GM12891 (cell line): Measurements from ENCODE around the gene PRELID3B.

Source experiments
- DNase-seq: peaks from one replicate; pipeline ENCODE4 v3.0.0; 2011; ENCODE audit warnings: low spot score; ENCODE audit not compliant: insufficient read length
- FAIRE-seq: peaks from 2 replicates; lab custom pipeline; 2011; peaks lifted over from hg19 to GRCh38; lab: Jason Lieb, UNC
- PAX5 ChIP-seq: IDR thresholded peaks from 2 replicates; pipeline ENCODE4 v1.6.1; 2011; ENCODE audit warnings: low read length, moderate library complexity, mild to moderate bottlenecking; ENCODE audit not compliant: insufficient read depth, severe bottlenecking
- POLR2A ChIP-seq: IDR thresholded peaks from 2 replicates; pipeline ENCODE4 v1.6.1; 2011; ENCODE audit warnings: low read depth, low read length, control low read depth
- POLR2AphosphoS5 ChIP-seq: IDR thresholded peaks from 2 replicates; pipeline ENCODE4 v1.6.1; 2011; ENCODE audit warnings: low read depth, low read length, control low read depth
- POU2F2 ChIP-seq: IDR thresholded peaks from 2 replicates; pipeline ENCODE4 v1.6.1; 2011; ENCODE audit warnings: low read depth, mild to moderate bottlenecking, control low read depth, low read length, moderate library complexity
- SPI1 ChIP-seq: IDR thresholded peaks from 2 replicates; pipeline ENCODE4 v1.6.1; 2011; ENCODE audit warnings: low read depth, low read length, control low read depth
- TAF1 ChIP-seq: IDR thresholded peaks from 2 replicates; pipeline ENCODE4 v1.6.1; 2011; ENCODE audit warnings: low read depth, low read length, control low read depth

The PRELID3B gene

GRCh38 chr20:59075934-59076508 lies 33.4 kb upstream of the PRELID3B start:
- no peak for DNase-seq
- FAIRE-seq, result no peak

GRCh38 chr20:59074456-59074855 lies 31.9 kb upstream of the PRELID3B start:
- DNase-seq (no peak), FAIRE-seq (no peak)
- no peak for TF ChIP-seq POLR2A
- no peak for TF ChIP-seq PAX5

More at GRCh38 chr20:59075934-59076508, 33.4 kb upstream of the PRELID3B start:
- TF ChIP-seq SPI1 (no peak), POLR2A (no peak), POU2F2 (no peak), PAX5 (no peak), TAF1 (no peak), POLR2AphosphoS5 (no peak)

- no peak for TF ChIP-seq POLR2A
- TF ChIP-seq POLR2AphosphoS5, result no peak
- TF ChIP-seq SPI1, result no peak
- no peak for TF ChIP-seq PAX5
- no peak for FAIRE-seq
These were observed 31.0 kb upstream of the PRELID3B start for GRCh38 chr20:59073582-59073981.

GRCh38 chr20:59071216-59071615 lies 28.6 kb upstream of the PRELID3B start:
- no peak for FAIRE-seq

More at GRCh38 chr20:59073582-59073981, 31.0 kb upstream of the PRELID3B start:
- no peak for DNase-seq

GRCh38 chr20:59069026-59069425 lies 26.4 kb upstream of the PRELID3B start:
- TF ChIP-seq SPI1 (no peak), POLR2AphosphoS5 (no peak), PAX5 (no peak), POLR2A (no peak), POU2F2 (no peak), TAF1 (no peak)
- FAIRE-seq, result no peak

More at GRCh38 chr20:59071216-59071615, 28.6 kb upstream of the PRELID3B start:
- TF ChIP-seq POLR2AphosphoS5, result no peak
- TF ChIP-seq POLR2A, result no peak
- TF ChIP-seq PAX5, result no peak
- TF ChIP-seq POU2F2, result no peak
- TF ChIP-seq TAF1, result no peak
- TF ChIP-seq SPI1, result no peak
- peak; percentile 10 for DNase-seq

GRCh38 chr20:59068534-59068933 lies 25.9 kb upstream of the PRELID3B start:
- DNase-seq, result no peak
- no peak for FAIRE-seq
- TF ChIP-seq POU2F2 (no peak), PAX5 (no peak), TAF1 (no peak), POLR2AphosphoS5 (no peak)

More at GRCh38 chr20:59069026-59069425, 26.4 kb upstream of the PRELID3B start:
- no peak for DNase-seq

GRCh38 chr20:59064214-59064722 lies 21.7 kb upstream of the PRELID3B start:
- no peak for DNase-seq
- TF ChIP-seq TAF1, result no peak
- no peak for TF ChIP-seq POLR2A
- no peak for TF ChIP-seq PAX5
- TF ChIP-seq POLR2AphosphoS5, result no peak
- TF ChIP-seq SPI1, result no peak
- no peak for TF ChIP-seq POU2F2
- FAIRE-seq, result no peak

- TF ChIP-seq POLR2A, result no peak
- no peak for TF ChIP-seq PAX5
- DNase-seq, result no peak
- no peak for FAIRE-seq
These were observed 21.0 kb upstream of the PRELID3B start for GRCh38 chr20:59063358-59064213.

GRCh38 chr20:59062081-59062480 lies 19.5 kb upstream of the PRELID3B start:
- FAIRE-seq (no peak), DNase-seq (no peak)
- no peak for TF ChIP-seq PAX5
- no peak for TF ChIP-seq POU2F2
- TF ChIP-seq POLR2AphosphoS5, result no peak
- no peak for TF ChIP-seq TAF1
- no peak for TF ChIP-seq SPI1
- no peak for TF ChIP-seq POLR2A

- no peak for FAIRE-seq
- DNase-seq, result no peak
- TF ChIP-seq POU2F2 (no peak), TAF1 (no peak), POLR2AphosphoS5 (no peak), PAX5 (no peak), POLR2A (no peak), SPI1 (no peak)
These were observed 12.7 kb upstream of the PRELID3B start for GRCh38 chr20:59055302-59055701.
